Measurements from ENCODE around the gene DYTN.

Gene DYTN

GRCh38 chr2:206610451-206610850 is 107.7 kb downstream of the DYTN start:
- DNase-seq: no peak

- DNase-seq: no peak
These were observed 115.0 kb downstream of the DYTN start for GRCh38 chr2:206603243-206603642.

All from RPMI8226 (cell line).